Skeletal muscle tissue (tissue), 4 donors: ENCODE results near the gene ZNF592. TPM values are rescaled to one million over a fixed set of nuclear protein-coding genes. Genes with fewer than 3 reads are reported as not detected.

Experiments used
- H3K27ac ChIP-seq: one replicate; pipeline ENCODE4 v1.7.0; 2013; ENCODE audit warnings: mild to moderate bottlenecking, low read depth, low read length, inconsistent platforms
- H3K27me3 ChIP-seq, 3 donors: one replicate each; pipeline ENCODE4 v1.7.0; 2013; ENCODE audit warnings: low read length in 3 of 3; ENCODE audit not compliant: control insufficient read depth in 3 of 3, insufficient read depth in 3 of 3
- H3K36me3 ChIP-seq, 3 donors: one replicate each; pipeline ENCODE4 v1.7.0; 2013; ENCODE audit warnings: low read length in 3 of 3; ENCODE audit not compliant: control insufficient read depth in 3 of 3, insufficient read depth in 3 of 3
- H3K4me1 ChIP-seq, 3 donors: one replicate each; pipeline ENCODE4 v1.7.0; 2013; ENCODE audit warnings: low read length in 3 of 3, mild to moderate bottlenecking in 3 of 3; ENCODE audit not compliant: control insufficient read depth in 3 of 3, insufficient read depth in 3 of 3
- H3K4me3 ChIP-seq, 3 donors: one replicate each; pipeline ENCODE4 v1.7.0; 2013; ENCODE audit warnings: low read length in 3 of 3
- H3K9ac ChIP-seq, 3 donors: one replicate each; pipeline ENCODE4 v1.7.0; 2013; ENCODE audit warnings: low read length in 3 of 3, mild to moderate bottlenecking in 3 of 3, moderate library complexity in 2 of 3, low read depth in 1 of 3
- H3K9me3 ChIP-seq, 3 donors: one replicate each; pipeline ENCODE4 v1.7.0; 2013; ENCODE audit warnings: low read length in 3 of 3; ENCODE audit not compliant: control insufficient read depth in 3 of 3
- total RNA-seq: library from RNA; depleted of rRNA; stranded (reverse); fragments of >200 nt; gene quantifications from one replicate; pipeline ENCODE4 v1.2.3, GENCODE V29; 2014
- donor health status: Osteomylitis.

ZNF592 gene
- total RNA-seq, 1 donor from 2014 or later, result 6.3 TPM

DNA sequence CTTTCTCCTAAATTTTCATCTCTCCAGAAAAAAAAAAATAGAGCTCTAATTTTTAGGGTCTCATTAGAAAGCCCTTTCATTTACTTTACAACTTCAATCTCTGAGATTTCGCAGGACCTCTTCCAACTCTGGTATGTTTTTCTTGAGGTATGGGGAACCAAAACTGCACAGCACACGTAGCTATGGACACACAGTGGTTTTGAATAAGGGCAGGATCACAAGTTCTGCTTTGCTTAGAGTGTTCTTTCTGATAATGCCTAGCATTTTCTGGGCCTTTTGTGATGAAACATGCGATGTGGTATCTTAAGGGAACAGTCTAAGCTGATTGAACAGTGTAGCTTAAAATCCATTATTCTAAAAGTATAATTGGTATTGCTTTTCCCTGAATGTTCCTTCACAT lies 25.3 kb downstream of the ZNF592 start:
- Histone ChIP-seq H3K27me3 (no peaks in the 10 kb centered on the region), H3K4me1 (peaks cover 6 to 13% (median 12%) of the 10 kb centered on the region in 3 donors), H3K36me3 (peaks cover 15 to 17% (median 15%) of the 10 kb centered on the region in 3 donors), H3K9ac (no peak overlapping the region), H3K4me3 (no peak overlapping the region), H3K27ac (no peak overlapping the region), H3K9me3 (no peaks in the 10 kb centered on the region)

DNA sequence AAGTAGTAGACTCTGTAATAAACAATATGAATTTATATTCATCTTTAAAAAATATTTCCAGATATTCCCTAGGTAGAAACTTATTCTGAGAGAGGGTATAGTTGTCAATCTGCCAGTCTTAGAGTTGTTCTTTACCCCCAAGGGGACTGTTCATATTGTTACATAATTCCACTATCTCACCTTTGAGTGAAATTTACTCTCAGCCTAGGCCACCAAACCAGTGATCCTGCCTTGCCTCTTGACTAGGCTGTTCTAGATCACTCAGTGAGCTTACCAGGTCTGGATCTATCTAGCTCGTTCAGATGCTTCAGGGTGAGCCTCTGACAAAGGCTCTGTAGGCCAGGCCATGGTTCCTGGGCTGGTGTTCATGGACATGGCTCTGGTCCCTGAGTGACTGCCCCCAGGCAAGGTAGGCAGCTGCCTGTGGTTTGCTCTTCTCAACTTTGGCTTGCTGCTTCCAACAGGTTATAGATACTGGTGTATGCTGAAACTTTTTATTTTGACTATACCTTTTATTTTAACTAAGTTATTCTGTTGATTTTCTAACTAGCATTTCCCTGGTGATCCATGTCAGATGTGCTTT lies 27.6 kb downstream of the ZNF592 start:
- H3K9me3 ChIP-seq, result no peaks in the 10 kb centered on the region
- peaks cover 5 to 9% (median 8%) of the 10 kb centered on the region in 3 donors for H3K36me3 ChIP-seq
- H3K4me1 ChIP-seq, result peaks cover 6 to 8% (median 7%) of the 10 kb centered on the region in 3 donors

DNA sequence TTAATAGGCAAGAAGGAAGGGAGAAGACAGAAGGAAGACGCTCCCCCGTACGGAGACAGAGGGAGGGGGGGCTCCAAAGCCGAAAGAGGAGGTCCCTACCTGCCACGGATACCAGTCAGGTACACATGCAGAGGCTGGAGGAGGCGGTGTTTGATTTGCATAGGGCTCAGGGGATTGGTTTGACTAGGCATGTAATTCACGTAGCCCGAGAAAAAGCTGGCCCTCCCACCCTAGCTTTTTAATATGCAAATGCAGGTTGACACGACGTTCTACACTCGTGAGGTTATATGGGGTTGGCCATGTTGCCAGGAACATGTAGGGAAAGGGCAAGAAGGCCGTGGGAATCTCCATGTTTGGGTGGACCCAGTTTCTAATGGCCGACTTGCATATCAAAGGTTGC lies 29.8 kb downstream of the ZNF592 start:
- no peaks in the 10 kb centered on the region for H3K27me3 ChIP-seq
- H3K4me1 ChIP-seq, result peaks cover 6 to 8% (median 6%) of the 10 kb centered on the region in 3 donors
- peaks cover 14 to 20% (median 16%) of the 10 kb centered on the region in 3 donors for H3K36me3 ChIP-seq
- no peak overlapping the region for H3K4me3 ChIP-seq
- no peak overlapping the region for H3K9ac ChIP-seq
- no peak overlapping the region for H3K27ac ChIP-seq
- no peaks in the 10 kb centered on the region for H3K9me3 ChIP-seq

More for the DNA sequence above, 27.6 kb downstream of the ZNF592 start:
- H3K27me3 ChIP-seq, result no peaks in the 10 kb centered on the region
- H3K4me3 ChIP-seq, result no peak overlapping the region
- H3K9ac ChIP-seq, result no peak overlapping the region
- no peak overlapping the region for H3K27ac ChIP-seq

DNA sequence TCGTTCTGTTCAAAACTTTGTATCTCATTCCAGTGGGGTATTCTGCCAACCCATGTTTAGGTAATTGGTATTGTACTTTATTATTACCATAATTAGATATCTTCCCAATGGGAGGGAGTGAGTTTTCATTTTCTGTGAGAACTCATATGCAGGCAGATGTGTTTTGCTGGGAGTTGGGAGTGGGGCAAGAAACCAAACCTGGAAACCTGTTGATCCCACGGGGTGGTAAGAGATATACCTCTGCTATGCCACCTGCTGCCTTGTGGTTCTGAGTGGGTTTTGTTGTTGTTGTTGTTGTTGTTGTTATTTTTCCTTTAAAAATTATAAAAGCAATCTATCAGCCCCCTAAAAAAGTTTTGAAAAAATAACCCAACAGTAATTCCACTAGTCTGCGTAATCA lies 32.1 kb downstream of the ZNF592 start:
- Histone ChIP-seq H3K9me3 (no peaks in the 10 kb centered on the region), H3K27ac (no peak overlapping the region), H3K36me3 (peaks cover 33 to 38% (median 34%) of the 10 kb centered on the region in 3 donors), H3K4me3 (no peak overlapping the region), H3K4me1 (peaks cover 11 to 19% (median 18%) of the 10 kb centered on the region in 3 donors), H3K27me3 (no peaks in the 10 kb centered on the region), H3K9ac (no peak overlapping the region)

DNA sequence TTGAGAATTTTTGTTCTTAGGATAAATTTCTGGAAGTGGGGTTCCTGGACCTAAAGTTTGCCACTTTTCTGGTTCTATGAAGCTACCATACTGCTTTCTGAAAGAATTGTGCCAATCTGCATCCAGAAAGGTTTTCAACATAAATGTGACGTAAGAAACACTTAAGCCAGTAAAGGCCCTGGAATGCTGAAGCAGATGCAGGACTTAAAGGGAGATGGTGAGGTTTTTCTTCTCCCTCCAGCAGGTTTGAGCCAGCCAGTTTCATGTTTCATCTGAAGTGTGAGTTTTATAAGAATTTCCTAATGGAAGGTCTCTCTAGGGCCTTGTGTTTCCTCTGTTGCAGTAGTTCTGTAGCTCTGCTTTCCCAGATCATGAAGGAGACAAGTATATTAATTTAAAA lies 33.1 kb downstream of the ZNF592 start:
- H3K27me3 ChIP-seq, result no peaks in the 10 kb centered on the region
- no peak overlapping the region for H3K27ac ChIP-seq
- H3K9ac ChIP-seq, result no peak overlapping the region
- peaks cover 33 to 42% (median 34%) of the 10 kb centered on the region in 3 donors for H3K36me3 ChIP-seq
- no peak overlapping the region for H3K4me3 ChIP-seq
- H3K9me3 ChIP-seq, result no peaks in the 10 kb centered on the region
- H3K4me1 ChIP-seq, result peaks cover 13 to 25% (median 23%) of the 10 kb centered on the region in 3 donors

DNA sequence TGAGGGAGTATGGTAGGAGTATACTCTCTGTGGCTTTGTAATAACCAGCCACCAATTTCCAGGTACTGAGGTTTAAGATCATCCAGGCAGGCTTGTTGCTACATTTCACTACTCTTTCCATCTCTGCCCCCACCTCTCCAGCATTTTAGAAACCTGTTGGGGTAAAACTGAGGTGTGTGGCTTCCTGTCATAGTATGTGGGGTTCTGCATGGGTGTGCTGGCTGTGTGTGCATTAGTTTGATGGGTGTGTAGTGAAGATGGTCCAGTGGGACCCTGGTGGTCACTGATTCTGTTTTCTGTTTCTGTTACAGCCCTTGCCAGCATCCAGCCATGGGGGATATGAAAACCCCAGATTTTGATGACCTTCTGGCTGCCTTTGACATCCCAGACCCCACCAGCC lies 34.0 kb downstream of the ZNF592 start:
- H3K27ac ChIP-seq, result peak overlapping the region; percentile 3
- peaks cover 20 to 33% (median 28%) of the 10 kb centered on the region in 3 donors for H3K4me1 ChIP-seq
- no peak overlapping the region for H3K9ac ChIP-seq
- H3K4me3 ChIP-seq, result no peak overlapping the region
- H3K9me3 ChIP-seq, result no peaks in the 10 kb centered on the region
- H3K27me3 ChIP-seq, result no peaks in the 10 kb centered on the region
- peaks cover 33 to 42% (median 34%) of the 10 kb centered on the region in 3 donors for H3K36me3 ChIP-seq

DNA sequence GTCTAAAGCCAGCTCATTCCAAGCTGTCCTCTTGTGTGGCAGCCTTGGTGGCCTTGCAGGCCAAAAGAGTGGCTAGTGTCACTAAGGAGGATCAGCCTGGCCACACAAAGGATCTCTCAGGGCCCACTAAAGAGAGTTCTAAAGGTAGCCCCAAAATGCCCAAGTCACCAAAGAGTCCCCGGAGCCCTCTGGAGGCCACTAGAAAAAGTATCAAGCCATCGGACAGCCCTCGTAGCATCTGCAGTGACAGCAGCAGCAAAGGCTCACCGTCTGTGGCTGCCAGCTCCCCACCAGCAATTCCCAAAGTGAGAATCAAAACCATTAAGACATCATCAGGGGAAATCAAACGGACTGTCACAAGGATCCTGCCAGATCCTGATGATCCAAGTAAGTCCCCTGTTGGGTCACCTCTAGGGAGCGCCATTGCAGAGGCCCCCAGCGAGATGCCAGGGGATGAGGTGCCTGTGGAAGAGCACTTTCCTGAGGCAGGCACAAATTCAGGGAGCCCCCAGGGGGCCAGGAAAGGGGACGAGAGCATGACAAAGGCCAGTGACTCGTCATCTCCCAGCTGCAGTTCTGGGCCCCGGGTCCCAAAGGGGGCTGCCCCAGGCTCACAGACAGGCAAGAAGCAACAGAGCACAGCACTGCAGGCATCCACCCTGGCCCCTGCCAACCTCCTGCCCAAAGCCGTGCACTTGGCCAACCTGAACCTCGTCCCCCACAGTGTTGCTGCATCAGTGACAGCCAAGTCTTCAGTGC lies 35.3 kb downstream of the ZNF592 start:
- Histone ChIP-seq H3K9ac (peak overlapping the region in 1 of 3 donors; percentile 4), H3K27ac (peak overlapping the region; percentile 82)

DNA sequence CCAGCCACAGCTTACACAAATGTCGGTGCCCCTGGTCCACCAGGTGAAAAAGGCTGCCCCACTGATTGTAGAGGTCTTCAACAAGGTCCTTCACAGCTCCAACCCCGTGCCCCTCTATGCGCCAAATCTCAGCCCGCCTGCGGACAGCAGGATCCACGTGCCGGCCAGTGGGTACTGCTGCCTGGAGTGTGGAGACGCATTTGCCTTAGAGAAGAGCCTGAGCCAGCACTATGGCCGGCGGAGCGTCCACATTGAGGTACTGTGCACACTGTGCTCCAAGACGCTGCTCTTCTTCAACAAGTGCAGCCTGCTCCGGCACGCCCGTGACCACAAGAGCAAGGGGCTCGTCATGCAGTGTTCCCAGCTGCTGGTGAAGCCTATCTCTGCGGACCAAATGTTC lies 35.9 kb downstream of the ZNF592 start:
- Histone ChIP-seq H3K9ac (peak overlapping the region in 1 of 3 donors; percentile 47), H3K9me3 (no peaks in the 10 kb centered on the region), H3K27me3 (no peaks in the 10 kb centered on the region), H3K36me3 (peaks cover 27 to 35% (median 28%) of the 10 kb centered on the region in 3 donors), H3K4me1 (peaks cover 27 to 35% (median 35%) of the 10 kb centered on the region in 3 donors), H3K4me3 (no peak overlapping the region), H3K27ac (peak overlapping the region; percentile 82)

More for the DNA sequence above, 35.3 kb downstream of the ZNF592 start:
- no peaks in the 10 kb centered on the region for H3K9me3 ChIP-seq
- no peak overlapping the region for H3K4me3 ChIP-seq
- H3K4me1 ChIP-seq, result peaks cover 27 to 35% (median 35%) of the 10 kb centered on the region in 3 donors
- H3K27me3 ChIP-seq, result no peaks in the 10 kb centered on the region
- H3K36me3 ChIP-seq, result peaks cover 27 to 36% (median 28%) of the 10 kb centered on the region in 3 donors

DNA sequence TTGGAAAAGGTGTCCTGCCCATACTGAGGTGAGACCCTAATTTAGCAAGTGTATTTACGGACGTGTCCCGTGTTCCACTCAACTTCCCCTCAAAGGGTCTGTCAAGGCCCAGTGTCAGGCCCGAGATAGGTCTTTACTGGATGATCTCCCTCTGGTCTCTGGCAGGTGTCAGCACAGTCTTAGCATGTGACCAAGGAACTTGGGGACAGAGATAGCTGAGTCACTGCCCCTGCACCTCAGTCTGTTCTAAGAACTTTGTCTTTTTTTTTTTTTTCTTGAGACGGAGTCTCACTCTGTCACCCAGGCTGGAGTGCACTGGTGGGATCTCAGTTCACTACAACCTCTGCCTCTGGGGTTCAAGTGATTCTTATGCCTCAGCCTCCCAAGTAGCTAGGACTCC lies 36.7 kb downstream of the ZNF592 start:
- Histone ChIP-seq H3K36me3 (peaks cover 27 to 35% (median 28%) of the 10 kb centered on the region in 3 donors), H3K27me3 (no peaks in the 10 kb centered on the region), H3K4me1 (peaks cover 27 to 35% (median 35%) of the 10 kb centered on the region in 3 donors), H3K27ac (peak overlapping the region; percentile 82), H3K9me3 (no peaks in the 10 kb centered on the region), H3K9ac (peak overlapping the region in 1 of 3 donors; percentile 74), H3K4me3 (no peak overlapping the region)

DNA sequence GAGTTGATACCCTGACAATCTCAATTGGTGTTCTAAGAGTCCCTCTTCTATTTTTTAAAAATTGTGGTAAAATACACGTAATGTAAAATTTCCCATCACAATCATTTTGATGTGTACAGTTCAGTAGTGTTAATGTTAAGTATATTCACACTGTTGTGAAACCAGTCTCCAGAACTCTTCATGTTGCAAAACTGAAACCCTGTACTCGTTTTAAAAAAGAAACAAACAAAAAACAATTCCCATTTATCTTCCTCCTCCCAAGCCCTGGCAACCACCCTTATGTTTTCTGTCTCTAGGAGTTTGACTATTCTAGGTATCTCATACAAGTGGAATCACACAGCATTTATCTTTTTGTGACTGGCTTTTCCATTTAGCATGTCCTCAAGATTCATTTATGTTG lies 40.1 kb downstream of the ZNF592 start:
- Histone ChIP-seq H3K27ac (no peak overlapping the region), H3K9me3 (no peaks in the 10 kb centered on the region), H3K4me1 (peaks cover 27 to 40% (median 32%) of the 10 kb centered on the region in 3 donors), H3K9ac (no peak overlapping the region), H3K4me3 (no peak overlapping the region), H3K36me3 (peaks cover 25 to 40% (median 33%) of the 10 kb centered on the region in 3 donors), H3K27me3 (no peaks in the 10 kb centered on the region)
